ENCODE data around the gene CHSY3. TPM values are rescaled to one million over a fixed set of nuclear protein-coding genes. Genes with fewer than 3 reads are reported as not detected.

The CHSY3 gene
- total RNA-seq, 1 donor from 2014 or later = 9.4 TPM

GRCh38 chr5:130017173-130017572 is 112.9 kb downstream of the CHSY3 start:
- no peaks in the 10 kb centered on the region for H3K4me1 Mint-ChIP-seq (ENCODE audit: low read depth, unreplicated experiment)
- H3K9ac ChIP-seq (ENCODE audit: low read length) = no peak overlapping the region

GRCh38 chr5:130018641-130019040 is 114.4 kb downstream of the CHSY3 start:
- Histone ChIP-seq H3K36me3 (ENCODE audit: insufficient read depth, low read length) (no peaks in the 10 kb centered on the region), H3K27me3 (ENCODE audit: insufficient read depth, low read length) (no peaks in the 10 kb centered on the region), H3K4me2 (ENCODE audit: low read length) (no peak overlapping the region), H3K27ac (ENCODE audit: low read depth, low read length) (no peak overlapping the region), H2AFZ (ENCODE audit: low read depth, low read length) (no peak overlapping the region), H4K20me1 (ENCODE audit: insufficient read depth, low read length) (no peaks in the 10 kb centered on the region), H3K79me2 (ENCODE audit: insufficient read depth, low read length) (no peaks in the 10 kb centered on the region), H3K9ac (ENCODE audit: low read length) (no peak overlapping the region), H3K9me3 (ENCODE audit: insufficient read depth, low read depth, low read length) (no peaks in the 10 kb centered on the region), H3K4me1 (ENCODE audit: insufficient read depth, low read length) (no peaks in the 10 kb centered on the region), H3K4me3 (ENCODE audit: insufficient read depth, low read depth, low read length) (no peak overlapping the region)
- Mint-ChIP-seq H3K27me3 (ENCODE audit: low read depth, unreplicated experiment) (no peaks in the 10 kb centered on the region), H3K27ac (ENCODE audit: unreplicated experiment) (no peak overlapping the region), H3K4me1 (ENCODE audit: low read depth, unreplicated experiment) (no peaks in the 10 kb centered on the region), H3K4me3 (ENCODE audit: unreplicated experiment) (no peak overlapping the region), H3K9me3 (ENCODE audit: unreplicated experiment) (peaks cover 8% of the 10 kb centered on the region), H3K36me3 (ENCODE audit: low read depth, unreplicated experiment) (peaks cover 4% of the 10 kb centered on the region)
- FAIRE-seq = no peak
- TF ChIP-seq EZH2 (IDR thresholded peaks at IDR 0.05; ENCODE audit: insufficient read depth, low read length) = no peak
- TF ChIP-seq, protein P1, sequence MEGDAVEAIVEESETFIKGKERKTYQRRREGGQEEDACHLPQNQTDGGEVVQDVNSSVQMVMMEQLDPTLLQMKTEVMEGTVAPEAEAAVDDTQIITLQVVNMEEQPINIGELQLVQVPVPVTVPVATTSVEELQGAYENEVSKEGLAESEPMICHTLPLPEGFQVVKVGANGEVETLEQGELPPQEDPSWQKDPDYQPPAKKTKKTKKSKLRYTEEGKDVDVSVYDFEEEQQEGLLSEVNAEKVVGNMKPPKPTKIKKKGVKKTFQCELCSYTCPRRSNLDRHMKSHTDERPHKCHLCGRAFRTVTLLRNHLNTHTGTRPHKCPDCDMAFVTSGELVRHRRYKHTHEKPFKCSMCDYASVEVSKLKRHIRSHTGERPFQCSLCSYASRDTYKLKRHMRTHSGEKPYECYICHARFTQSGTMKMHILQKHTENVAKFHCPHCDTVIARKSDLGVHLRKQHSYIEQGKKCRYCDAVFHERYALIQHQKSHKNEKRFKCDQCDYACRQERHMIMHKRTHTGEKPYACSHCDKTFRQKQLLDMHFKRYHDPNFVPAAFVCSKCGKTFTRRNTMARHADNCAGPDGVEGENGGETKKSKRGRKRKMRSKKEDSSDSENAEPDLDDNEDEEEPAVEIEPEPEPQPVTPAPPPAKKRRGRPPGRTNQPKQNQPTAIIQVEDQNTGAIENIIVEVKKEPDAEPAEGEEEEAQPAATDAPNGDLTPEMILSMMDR (IDR thresholded peaks at IDR 0.05; ENCODE audit: insufficient read depth, low read depth, low read length) = no peak
- DNase-seq (ENCODE audit: low read depth) = no peak

More at GRCh38 chr5:130017173-130017572, 112.9 kb downstream of the CHSY3 start:
- H3K36me3 ChIP-seq (ENCODE audit: insufficient read depth, low read length) = no peaks in the 10 kb centered on the region
- no peaks in the 10 kb centered on the region for H3K4me1 ChIP-seq (ENCODE audit: insufficient read depth, low read length)
- H3K27ac ChIP-seq (ENCODE audit: low read depth, low read length) = no peak overlapping the region
- peaks cover 8% of the 10 kb centered on the region for H3K9me3 Mint-ChIP-seq (ENCODE audit: unreplicated experiment)
- no peaks in the 10 kb centered on the region for H4K20me1 ChIP-seq (ENCODE audit: insufficient read depth, low read length)
- H3K27me3 ChIP-seq (ENCODE audit: insufficient read depth, low read length) = no peaks in the 10 kb centered on the region
- DNase-seq (ENCODE audit: low read depth) = no peak
- H3K9me3 ChIP-seq (ENCODE audit: insufficient read depth, low read depth, low read length) = no peaks in the 10 kb centered on the region
- no peak overlapping the region for H2AFZ ChIP-seq (ENCODE audit: low read depth, low read length)
- no peak overlapping the region for H3K27ac Mint-ChIP-seq (ENCODE audit: unreplicated experiment)
- no peak overlapping the region for H3K4me2 ChIP-seq (ENCODE audit: low read length)
- no peaks in the 10 kb centered on the region for H3K79me2 ChIP-seq (ENCODE audit: insufficient read depth, low read length)
- H3K4me3 Mint-ChIP-seq (ENCODE audit: unreplicated experiment) = no peak overlapping the region
- H3K27me3 Mint-ChIP-seq (ENCODE audit: low read depth, unreplicated experiment) = no peaks in the 10 kb centered on the region
- H3K4me3 ChIP-seq (ENCODE audit: insufficient read depth, low read depth, low read length) = no peak overlapping the region
- no peak for TF ChIP-seq EZH2 (IDR thresholded peaks at IDR 0.05; ENCODE audit: insufficient read depth, low read length)
- TF ChIP-seq, protein P1 (IDR thresholded peaks at IDR 0.05; ENCODE audit: insufficient read depth, low read depth, low read length) = no peak
- peaks cover 4% of the 10 kb centered on the region for H3K36me3 Mint-ChIP-seq (ENCODE audit: low read depth, unreplicated experiment)
- no peak for FAIRE-seq

DNA sequence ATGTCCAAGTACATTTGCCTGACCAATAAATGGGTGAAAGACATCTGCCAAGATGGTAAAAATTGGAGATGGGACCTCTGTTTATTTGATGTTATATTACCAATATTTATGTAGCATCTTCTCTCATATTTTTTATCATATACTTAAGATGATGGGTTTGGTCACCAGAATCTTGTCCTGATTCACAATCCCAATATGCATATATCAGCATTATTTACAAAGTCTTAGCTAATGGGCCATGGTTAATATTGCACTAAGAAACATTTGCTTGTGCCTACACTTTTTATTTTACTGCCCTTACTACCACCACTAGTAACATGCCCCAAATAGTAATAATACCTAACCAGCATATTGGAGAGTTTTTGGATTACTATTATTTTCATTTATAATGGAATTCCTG is 116.7 kb downstream of the CHSY3 start:
- no peaks in the 10 kb centered on the region for H4K20me1 ChIP-seq (ENCODE audit: insufficient read depth, low read length)
- Mint-ChIP-seq H3K27ac (ENCODE audit: unreplicated experiment) (no peak overlapping the region), H3K36me3 (ENCODE audit: low read depth, unreplicated experiment) (no peaks in the 10 kb centered on the region), H3K9me3 (ENCODE audit: unreplicated experiment) (peaks cover 2% of the 10 kb centered on the region), H3K4me3 (ENCODE audit: unreplicated experiment) (no peak overlapping the region), H3K27me3 (ENCODE audit: low read depth, unreplicated experiment) (no peaks in the 10 kb centered on the region), H3K4me1 (ENCODE audit: low read depth, unreplicated experiment) (no peaks in the 10 kb centered on the region)
- H3K9me3 ChIP-seq (ENCODE audit: insufficient read depth, low read depth, low read length) = no peaks in the 10 kb centered on the region
- H3K79me2 ChIP-seq (ENCODE audit: insufficient read depth, low read length) = no peaks in the 10 kb centered on the region
- no peak overlapping the region for H3K27ac ChIP-seq (ENCODE audit: low read depth, low read length)
- H3K4me3 ChIP-seq (ENCODE audit: insufficient read depth, low read depth, low read length) = no peak overlapping the region
- H3K27me3 ChIP-seq (ENCODE audit: insufficient read depth, low read length) = no peaks in the 10 kb centered on the region
- DNase-seq (ENCODE audit: low read depth) (no peak), FAIRE-seq (no peak)
- H2AFZ ChIP-seq (ENCODE audit: low read depth, low read length) = no peak overlapping the region
- no peak for TF ChIP-seq EZH2 (IDR thresholded peaks at IDR 0.05; ENCODE audit: insufficient read depth, low read length)
- TF ChIP-seq, protein P1 (IDR thresholded peaks at IDR 0.05; ENCODE audit: insufficient read depth, low read depth, low read length) = no peak
- H3K9ac ChIP-seq (ENCODE audit: low read length) = no peak overlapping the region
- H3K4me1 ChIP-seq (ENCODE audit: insufficient read depth, low read length) = no peaks in the 10 kb centered on the region
- H3K36me3 ChIP-seq (ENCODE audit: insufficient read depth, low read length) = no peaks in the 10 kb centered on the region
- H3K4me2 ChIP-seq (ENCODE audit: low read length) = no peak overlapping the region
